NCI-H1417 treated with DMSO at 0.1 percent for 48 hours (cell line): ENCODE measurements around the gene TNS1.
"Not testable (repeated sequence)": the region's sequence is repeated elsewhere in the genome, so short reads cannot be mapped to it uniquely, and the experiment has no call there.

Experiments
- DNase-seq: peaks from one replicate; lab custom pipeline; 2025; lab: John Stamatoyannopoulos, UW

The TNS1 gene

GRCh38 chr2:218002845-218003180 lies at the start of gene TNS1:
Gene TNS1, minus strand, starts transcription at chr2:218002995. Its CDS starts 123 bp downstream, at chr2:218002872.
- DNase-seq = no peak

- no peak for DNase-seq
Measured at GRCh38 chr2:218051903-218052302, 49.1 kb upstream of the TNS1 start.

GRCh38 chr2:218047536-218048225 lies 44.9 kb upstream of the TNS1 start:
- no peak for DNase-seq

- no peak for DNase-seq
Measured at GRCh38 chr2:218046238-218046637, 43.4 kb upstream of the TNS1 start.

- not testable (repeated sequence) for DNase-seq
Measured at GRCh38 chr2:218044599-218044998, 41.8 kb upstream of the TNS1 start.

- DNase-seq = no peak
Measured at GRCh38 chr2:218043701-218044109, 40.9 kb upstream of the TNS1 start.

- DNase-seq = no peak
Measured at GRCh38 chr2:218043100-218043499, 40.3 kb upstream of the TNS1 start.

- no peak for DNase-seq
Measured at GRCh38 chr2:218041302-218042168, 38.7 kb upstream of the TNS1 start.

GRCh38 chr2:218040883-218041282 lies 38.1 kb upstream of the TNS1 start:
- DNase-seq = no peak

- no peak for DNase-seq
Measured at GRCh38 chr2:218039171-218039570, 36.4 kb upstream of the TNS1 start.

GRCh38 chr2:218036371-218036770 lies 33.6 kb upstream of the TNS1 start:
- DNase-seq = no peak

GRCh38 chr2:218035463-218036100 lies 32.8 kb upstream of the TNS1 start:
- no peak for DNase-seq

- DNase-seq = peak; percentile 16
Measured at GRCh38 chr2:218034497-218035213, 31.9 kb upstream of the TNS1 start.

- no peak for DNase-seq
Measured at GRCh38 chr2:218033590-218034496, 31.0 kb upstream of the TNS1 start.

GRCh38 chr2:218033208-218033589 lies 30.4 kb upstream of the TNS1 start:
- DNase-seq = no peak

GRCh38 chr2:218032336-218033171 lies 29.8 kb upstream of the TNS1 start:
- DNase-seq = no peak

GRCh38 chr2:218031771-218032257 lies 29.0 kb upstream of the TNS1 start:
- no peak for DNase-seq

GRCh38 chr2:218031261-218031660 lies 28.5 kb upstream of the TNS1 start:
- no peak for DNase-seq

GRCh38 chr2:218030409-218031195 lies 27.8 kb upstream of the TNS1 start:
- no peak for DNase-seq
